ENCODE measurements around the gene VKORC1. TPM values are rescaled to one million over a fixed set of nuclear protein-coding genes. Genes with fewer than 3 reads are reported as not detected.
"Not testable (repeated sequence)": the region's sequence is repeated elsewhere in the genome, so short reads cannot be mapped to it uniquely, and the experiment has no call there.

The VKORC1 gene
- total and polyA plus RNA-seq, 4 donors = 29.9 to 519 (median 263) TPM

- no peaks in the 10 kb centered on the region for H3K9me3 ChIP-seq (ENCODE audit: control insufficient read depth in 4 of 4, low read length in 3 of 4)
- H3K4me1 ChIP-seq (ENCODE audit: control insufficient read depth in 4 of 4, insufficient read depth in 4 of 4, low read length in 3 of 4) = peaks cover 14 to 26% (median 19%) of the 10 kb centered on the region in 4 donors
- no peaks in the 10 kb centered on the region for H3K36me3 ChIP-seq (ENCODE audit: control insufficient read depth in 4 of 4, insufficient read depth in 3 of 4, low read depth in 1 of 4, low read length in 3 of 4)
- DNase-seq (ENCODE audit: low spot score) = no peak
- TF ChIP-seq, protein P1, sequence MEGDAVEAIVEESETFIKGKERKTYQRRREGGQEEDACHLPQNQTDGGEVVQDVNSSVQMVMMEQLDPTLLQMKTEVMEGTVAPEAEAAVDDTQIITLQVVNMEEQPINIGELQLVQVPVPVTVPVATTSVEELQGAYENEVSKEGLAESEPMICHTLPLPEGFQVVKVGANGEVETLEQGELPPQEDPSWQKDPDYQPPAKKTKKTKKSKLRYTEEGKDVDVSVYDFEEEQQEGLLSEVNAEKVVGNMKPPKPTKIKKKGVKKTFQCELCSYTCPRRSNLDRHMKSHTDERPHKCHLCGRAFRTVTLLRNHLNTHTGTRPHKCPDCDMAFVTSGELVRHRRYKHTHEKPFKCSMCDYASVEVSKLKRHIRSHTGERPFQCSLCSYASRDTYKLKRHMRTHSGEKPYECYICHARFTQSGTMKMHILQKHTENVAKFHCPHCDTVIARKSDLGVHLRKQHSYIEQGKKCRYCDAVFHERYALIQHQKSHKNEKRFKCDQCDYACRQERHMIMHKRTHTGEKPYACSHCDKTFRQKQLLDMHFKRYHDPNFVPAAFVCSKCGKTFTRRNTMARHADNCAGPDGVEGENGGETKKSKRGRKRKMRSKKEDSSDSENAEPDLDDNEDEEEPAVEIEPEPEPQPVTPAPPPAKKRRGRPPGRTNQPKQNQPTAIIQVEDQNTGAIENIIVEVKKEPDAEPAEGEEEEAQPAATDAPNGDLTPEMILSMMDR (IDR thresholded peaks at IDR 0.05; ENCODE audit: low read depth, low read length, missing input control) = no peak
- TF ChIP-seq RXRA (IDR thresholded peaks at IDR 0.05) (no peak), TAF1 (conservative IDR thresholded peaks at IDR 0.05) (no peak), RAD21 (IDR thresholded peaks at IDR 0.05) (no peak), REST (IDR thresholded peaks at IDR 0.05) (no peak), HNF4A (conservative IDR thresholded peaks at IDR 0.05) (no peak), NR2F2 (IDR thresholded peaks at IDR 0.05) (no peak), FOXA2 (IDR thresholded peaks at IDR 0.05) (no peak), FOXA1 (IDR thresholded peaks at IDR 0.05) (no peak)
- 30% methylated on average over 10 of the region's 10 CpGs for WGBS
- H3K4me3 ChIP-seq (ENCODE audit: low read depth in 1 of 3, low read length in 3 of 3) = peak overlapping the region in 1 of 3 donors; percentile 53
- no peaks in the 10 kb centered on the region for H3K27me3 ChIP-seq (ENCODE audit: control insufficient read depth in 4 of 4, insufficient read depth in 4 of 4, low read length in 3 of 4)
- peak overlapping the region; percentile 50 to 81 for H3K27ac ChIP-seq (ENCODE audit: low read depth in 1 of 2, low read length in 2 of 2)
- H3K9ac ChIP-seq (ENCODE audit: low read depth in 1 of 2, low read length in 2 of 2) = peak overlapping the region in 1 of 2 donors; percentile 75
Observed at GRCh38 chr16:31141489-31142108, 47.0 kb upstream of the VKORC1 start.

- not testable (repeated sequence) for H3K9me3 ChIP-seq (ENCODE audit: control insufficient read depth in 4 of 4, low read length in 3 of 4); DNase-seq (ENCODE audit: low spot score); H3K36me3 ChIP-seq (ENCODE audit: control insufficient read depth in 4 of 4, insufficient read depth in 3 of 4, low read depth in 1 of 4, low read length in 3 of 4); H3K9ac ChIP-seq (ENCODE audit: low read depth in 1 of 2, low read length in 2 of 2); H3K27me3 ChIP-seq (ENCODE audit: control insufficient read depth in 4 of 4, insufficient read depth in 4 of 4, low read length in 3 of 4); H3K4me3 ChIP-seq (ENCODE audit: low read depth in 1 of 3, low read length in 3 of 3)
- Histone ChIP-seq H3K27ac (ENCODE audit: low read depth in 1 of 2, low read length in 2 of 2) (peak overlapping the region; percentile 50 to 81), H3K4me1 (ENCODE audit: control insufficient read depth in 4 of 4, insufficient read depth in 4 of 4, low read length in 3 of 4) (peaks cover 14 to 27% (median 19%) of the 10 kb centered on the region in 4 donors)
- WGBS = 93% methylated on average over 9 of the region's 9 CpGs
Observed at GRCh38 chr16:31141071-31141469, 46.5 kb upstream of the VKORC1 start.

DNA sequence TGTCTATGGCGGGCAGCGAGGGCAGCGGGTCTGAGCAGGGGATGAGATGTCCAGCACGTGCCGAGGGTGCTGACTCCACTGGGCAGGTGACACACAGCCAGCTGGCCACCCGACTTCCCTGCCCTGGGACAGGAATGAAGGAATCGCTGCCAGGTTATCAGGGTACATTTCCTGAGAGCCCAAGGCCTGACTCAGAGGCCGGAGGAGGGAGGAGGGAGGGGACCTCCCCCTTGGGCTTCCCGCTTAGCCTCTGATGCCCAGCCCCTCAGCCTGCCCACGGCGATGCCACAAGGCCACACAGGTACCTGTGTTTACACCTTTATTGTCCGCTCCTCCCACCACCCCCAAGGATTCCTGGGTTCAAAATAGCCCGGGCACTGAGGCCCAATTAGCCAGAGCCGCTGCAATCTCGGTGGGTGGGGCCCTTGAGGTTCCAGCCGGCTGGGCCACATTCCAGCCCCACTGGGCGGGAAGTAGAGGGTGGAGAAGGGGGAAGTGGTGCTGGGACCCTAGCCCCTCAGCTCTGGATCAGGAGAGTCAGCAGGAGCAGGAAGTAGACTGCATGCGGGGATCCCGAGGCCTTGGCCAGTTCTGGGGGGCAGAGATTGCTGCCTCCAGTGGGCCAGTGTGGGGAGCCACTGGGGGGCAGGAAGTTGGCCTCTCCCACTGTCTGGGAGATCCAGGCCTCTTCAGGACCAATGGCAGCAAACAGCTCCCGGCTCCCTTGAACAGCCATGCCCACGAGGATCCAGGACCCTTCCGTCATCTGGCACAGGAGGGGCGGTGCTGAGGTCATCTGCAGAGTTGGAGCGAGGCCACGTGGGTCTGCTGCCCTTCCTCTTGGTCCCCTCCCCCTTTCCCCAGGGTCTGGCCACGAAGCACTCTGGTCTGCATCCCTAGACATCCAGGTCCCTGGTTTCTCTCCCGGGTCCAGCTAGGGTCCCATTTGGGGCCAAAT, 44.3 kb upstream of the VKORC1 start:
- no peak for DNase-seq (ENCODE audit: low spot score)
- TF ChIP-seq, protein P1 (IDR thresholded peaks at IDR 0.05; ENCODE audit: low read depth, low read length, missing input control) = no peak
- TF ChIP-seq SP1 (IDR thresholded peaks at IDR 0.05) = peak; percentile 44
- TF ChIP-seq RXRA (IDR thresholded peaks at IDR 0.05) = no peak
- Histone ChIP-seq H3K9me3 (ENCODE audit: control insufficient read depth in 4 of 4, low read length in 3 of 4) (no peaks in the 10 kb centered on the region), H3K27me3 (ENCODE audit: control insufficient read depth in 4 of 4, insufficient read depth in 4 of 4, low read length in 3 of 4) (no peaks in the 10 kb centered on the region), H3K9ac (ENCODE audit: low read depth in 1 of 2, low read length in 2 of 2) (no peak overlapping the region), H3K4me1 (ENCODE audit: control insufficient read depth in 4 of 4, insufficient read depth in 4 of 4, low read length in 3 of 4) (peaks cover 14 to 40% (median 24%) of the 10 kb centered on the region in 4 donors), H3K27ac (ENCODE audit: low read depth in 1 of 2, low read length in 2 of 2) (peak overlapping the region in 1 of 2 donors; percentile 33), H3K4me3 (ENCODE audit: low read depth in 1 of 3, low read length in 3 of 3) (no peak overlapping the region), H3K36me3 (ENCODE audit: control insufficient read depth in 4 of 4, insufficient read depth in 3 of 4, low read depth in 1 of 4, low read length in 3 of 4) (no peaks in the 10 kb centered on the region)
- WGBS = 66% methylated on average over 27 of the region's 27 CpGs

- not testable (repeated sequence) for H3K36me3 ChIP-seq (ENCODE audit: control insufficient read depth in 4 of 4, insufficient read depth in 3 of 4, low read depth in 1 of 4, low read length in 3 of 4); H3K9me3 ChIP-seq (ENCODE audit: control insufficient read depth in 4 of 4, low read length in 3 of 4); H3K27ac ChIP-seq (ENCODE audit: low read depth in 1 of 2, low read length in 2 of 2); H3K9ac ChIP-seq (ENCODE audit: low read depth in 1 of 2, low read length in 2 of 2); DNase-seq (ENCODE audit: low spot score); H3K27me3 ChIP-seq (ENCODE audit: control insufficient read depth in 4 of 4, insufficient read depth in 4 of 4, low read length in 3 of 4); H3K4me3 ChIP-seq (ENCODE audit: low read depth in 1 of 3, low read length in 3 of 3)
- peaks cover 11 to 37% (median 22%) of the 10 kb centered on the region in 4 donors for H3K4me1 ChIP-seq (ENCODE audit: control insufficient read depth in 4 of 4, insufficient read depth in 4 of 4, low read length in 3 of 4)
- WGBS = 90% methylated on average over 20 of the region's 20 CpGs
Observed at GRCh38 chr16:31136822-31137499, 42.4 kb upstream of the VKORC1 start.

All from liver (tissue), 9 donors.